Activated CD8-positive, alpha-beta memory T cell treated with anti-CD3 and anti-CD28 coated beads for 4 hours (primary cell): ENCODE results near the gene SLC7A6OS.

ENCODE experiments used
- DNase-seq, 2 donors: peaks; one replicate each; pipeline ENCODE4 v3.0.0-alpha.2; 2020; ENCODE audit warnings: low read depth in 2 of 2

SLC7A6OS gene

DNA sequence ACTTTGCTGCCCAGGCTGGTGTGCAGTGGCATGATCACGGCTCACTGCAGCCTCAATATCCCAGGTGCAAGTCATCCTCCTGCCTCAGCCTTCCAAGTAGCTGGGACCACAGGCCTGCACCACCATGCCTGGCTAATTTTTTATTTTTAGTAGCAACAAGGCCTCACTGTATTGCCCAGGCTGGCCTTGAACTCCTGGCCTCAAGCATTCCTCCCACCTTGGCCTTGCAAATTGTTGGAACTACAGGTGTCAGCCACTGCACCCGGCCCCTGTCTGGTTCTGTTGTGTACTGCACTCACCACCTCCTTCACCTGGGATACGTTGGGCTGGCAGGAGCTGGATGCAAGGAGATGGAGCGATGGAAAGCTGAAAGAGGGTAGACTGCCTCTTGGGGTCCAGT is 57.0 kb downstream of the SLC7A6OS start:
- DNase-seq, result no peak

DNA sequence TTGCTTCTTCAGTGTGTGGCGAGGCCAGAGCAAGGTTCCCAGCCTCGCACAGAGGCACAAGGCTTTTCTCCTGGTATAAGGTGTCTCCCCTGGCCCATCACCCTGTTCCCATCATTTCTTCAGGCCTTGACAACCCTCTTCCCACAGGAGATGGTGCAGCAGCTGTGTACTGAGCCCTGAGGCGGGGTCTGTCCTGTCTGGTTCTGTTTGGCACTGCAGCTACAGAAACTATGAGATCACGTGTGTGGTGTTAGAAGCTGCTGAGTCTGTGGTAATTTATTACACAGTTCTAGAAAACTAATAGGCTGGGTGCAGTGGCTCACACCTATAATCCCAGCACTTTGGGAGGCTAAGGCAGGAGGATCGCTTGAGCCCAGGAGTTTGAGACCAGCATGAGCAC is 58.4 kb downstream of the SLC7A6OS start:
- DNase-seq, result no peak

DNA sequence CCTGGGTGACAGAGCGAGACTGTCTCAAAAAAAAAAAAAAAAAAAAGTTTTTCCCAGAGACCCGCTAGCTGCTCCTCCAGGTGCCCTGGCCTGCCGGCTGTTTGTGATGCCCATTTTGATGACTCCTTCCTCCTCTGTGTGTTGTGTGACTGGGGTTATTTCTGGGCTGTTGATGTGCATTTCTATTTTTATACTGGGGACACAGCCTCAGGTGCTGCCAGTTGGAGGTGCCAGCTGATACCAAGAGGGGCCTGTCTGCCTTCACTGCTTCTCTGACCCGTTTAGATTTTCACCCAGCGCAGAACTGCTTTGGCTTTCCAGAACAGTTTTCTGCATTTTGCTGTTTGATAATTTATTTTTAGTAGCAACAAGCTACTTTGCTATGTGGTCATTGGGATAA is 58.9 kb downstream of the SLC7A6OS start:
- DNase-seq, result no peak

GRCh38 chr16:68250951-68251350 is 59.8 kb downstream of the SLC7A6OS start:
- no peak for DNase-seq

GRCh38 chr16:68249371-68249770 is 61.4 kb downstream of the SLC7A6OS start:
- DNase-seq, result no peak
